Brain pericyte (primary cell): ENCODE results near the gene KRT72.

ENCODE experiments used
- DNase-seq: peaks from one replicate; pipeline ENCODE4 v3.0.0-alpha.2; 2012; ENCODE audit warnings: low read depth, low spot score

KRT72 gene

GRCh38 chr12:52579468-52580465 is 21.5 kb downstream of the KRT72 start:
- no peak for DNase-seq

GRCh38 chr12:52578469-52578868 is 22.8 kb downstream of the KRT72 start:
- no peak for DNase-seq

DNA sequence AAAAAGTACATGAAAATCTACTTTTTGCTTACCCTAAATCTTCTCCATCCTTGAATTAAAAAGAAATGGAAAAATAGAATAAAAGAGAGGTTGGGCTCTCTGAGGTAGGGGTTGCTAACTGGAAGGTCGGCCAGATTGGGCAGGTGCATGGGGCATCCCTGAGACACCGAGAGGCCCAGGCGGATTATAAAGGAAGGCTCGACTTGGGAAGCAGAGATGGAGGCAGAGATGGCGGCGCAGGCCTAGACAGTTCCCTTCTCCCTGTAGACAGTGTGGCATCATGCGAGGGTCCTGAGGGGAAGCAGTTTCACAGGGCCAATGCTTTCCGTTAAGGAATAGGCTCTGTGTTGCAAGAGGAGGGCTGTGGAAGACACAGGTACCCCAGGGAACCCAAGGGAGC is 23.9 kb downstream of the KRT72 start:
- no peak for DNase-seq

DNA sequence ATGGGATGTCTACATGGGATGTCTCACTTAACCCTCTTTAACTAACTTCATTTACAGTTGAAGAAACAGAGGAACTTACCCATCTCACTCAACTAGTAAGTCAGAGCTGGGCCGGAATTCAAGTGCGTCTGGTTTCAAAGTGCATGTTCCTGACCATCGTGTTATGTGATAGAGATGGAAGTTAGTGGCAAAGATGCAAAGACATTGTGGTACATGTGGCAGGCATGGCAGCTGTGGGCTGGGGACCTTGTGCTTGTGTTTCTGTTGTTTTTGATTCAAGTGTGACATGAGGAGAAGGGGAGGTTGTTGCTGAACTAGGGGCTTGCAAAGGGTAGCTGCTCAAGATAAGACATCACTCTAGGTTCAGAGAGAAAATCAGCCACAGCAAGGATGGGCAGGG is 25.3 kb downstream of the KRT72 start:
- DNase-seq, result no peak

- no peak for DNase-seq
These were observed 26.0 kb downstream of the KRT72 start for GRCh38 chr12:52575256-52575655.

- DNase-seq, result no peak
These were observed 27.5 kb downstream of the KRT72 start, which contains the start of gene KRT74 for GRCh38 chr12:52573743-52574142. Gene KRT74 (minus strand): TSS chr12:52573843. CDS start chr12:52573777, 66 bp downstream.

GRCh38 chr12:52573306-52573705 is 28.0 kb downstream of the KRT72 start:
- no peak for DNase-seq

DNA sequence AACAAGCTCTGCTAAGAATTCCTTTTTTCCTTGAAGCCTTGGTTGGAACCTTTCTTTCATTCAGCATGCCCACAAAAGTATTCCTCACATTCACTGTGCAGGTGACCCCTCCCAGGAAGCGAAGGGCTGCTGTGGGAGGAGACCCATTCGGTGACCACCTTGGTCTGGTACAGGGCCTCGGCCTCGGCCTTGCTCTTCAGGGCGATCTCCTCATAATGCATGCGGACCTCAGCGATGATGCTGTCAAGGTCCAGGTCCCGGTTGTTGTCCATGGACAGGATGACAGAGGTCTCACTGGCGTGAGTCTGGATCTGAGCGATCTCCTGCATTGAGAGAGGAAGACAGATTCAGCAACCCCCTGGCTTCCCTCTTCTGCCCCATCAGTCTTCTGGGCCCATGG is 30.8 kb downstream of the KRT72 start:
- DNase-seq, result no peak

- no peak for DNase-seq
These were observed 33.2 kb downstream of the KRT72 start for GRCh38 chr12:52568111-52568510.

DNA sequence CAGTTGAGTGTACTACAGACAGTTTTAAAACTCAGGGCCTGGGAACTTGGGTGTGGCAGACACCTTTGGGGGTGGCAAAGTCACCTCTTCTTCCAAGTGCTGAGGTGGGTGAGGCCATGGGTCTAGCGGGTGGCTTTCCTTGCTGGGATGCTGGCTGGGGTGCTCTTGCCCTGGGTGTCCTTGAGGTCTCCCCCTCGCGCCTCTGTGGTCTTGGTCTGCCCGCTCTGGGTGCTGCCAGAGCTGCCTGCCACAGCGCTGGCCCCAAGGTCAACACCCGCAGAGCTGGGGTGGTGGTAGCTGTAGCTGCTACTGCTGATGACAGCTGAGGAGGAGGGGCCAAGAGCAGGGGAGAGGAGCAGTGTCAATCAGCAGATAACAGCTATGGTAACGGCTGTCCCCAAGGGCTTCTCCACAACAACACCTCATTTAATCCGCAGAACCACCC is 34.4 kb downstream of the KRT72 start:
- no peak for DNase-seq

DNA sequence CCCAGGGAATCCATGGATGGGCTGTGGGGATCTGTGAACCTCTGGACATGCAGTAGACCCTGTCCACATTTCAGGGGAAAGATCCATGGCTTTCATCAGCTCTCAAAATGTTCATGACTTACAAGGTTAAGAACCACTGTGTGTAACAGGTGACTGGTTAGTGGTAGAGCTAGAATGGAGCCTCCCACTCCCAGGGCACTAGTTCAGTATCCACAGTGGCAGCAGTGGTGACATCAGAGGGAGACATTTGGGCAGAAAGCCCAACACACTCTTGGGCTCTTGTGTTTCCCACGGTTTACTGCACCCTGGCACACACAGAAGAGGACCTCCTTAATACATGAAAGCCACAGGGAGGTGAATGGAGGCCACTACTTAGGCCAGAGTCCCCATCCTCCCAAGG is 36.7 kb downstream of the KRT72 start:
- no peak for DNase-seq

DNA sequence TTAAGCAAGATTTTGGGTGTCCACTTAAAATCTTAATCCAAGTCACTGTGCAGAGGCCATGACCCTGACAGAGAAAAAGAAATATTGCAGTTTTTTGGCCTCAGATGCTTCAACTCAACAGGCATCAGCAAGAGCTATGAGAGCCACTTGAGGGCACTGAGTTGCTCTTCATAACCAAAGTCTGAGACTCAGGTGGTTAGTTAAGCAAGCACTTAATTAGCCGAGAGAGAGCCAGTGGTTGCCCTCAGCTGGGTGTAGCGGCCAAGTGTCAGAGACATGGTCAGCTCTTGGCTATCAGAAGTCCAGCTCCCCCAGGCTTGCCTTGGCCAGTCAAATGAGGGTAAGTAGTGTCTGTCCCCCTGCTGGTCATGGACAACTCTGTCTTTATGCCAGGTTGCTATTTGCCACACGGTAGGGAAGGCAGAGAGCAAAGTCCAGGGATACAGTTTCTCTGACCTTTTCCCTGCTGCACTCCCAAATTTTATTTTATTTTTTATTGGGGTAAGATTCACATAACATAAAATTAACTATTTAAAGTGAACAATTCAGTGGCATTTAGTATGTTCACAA is 39.3 kb downstream of the KRT72 start:
- no peak for DNase-seq

- DNase-seq, result no peak
These were observed 41.3 kb downstream of the KRT72 start for GRCh38 chr12:52559979-52560378.

DNA sequence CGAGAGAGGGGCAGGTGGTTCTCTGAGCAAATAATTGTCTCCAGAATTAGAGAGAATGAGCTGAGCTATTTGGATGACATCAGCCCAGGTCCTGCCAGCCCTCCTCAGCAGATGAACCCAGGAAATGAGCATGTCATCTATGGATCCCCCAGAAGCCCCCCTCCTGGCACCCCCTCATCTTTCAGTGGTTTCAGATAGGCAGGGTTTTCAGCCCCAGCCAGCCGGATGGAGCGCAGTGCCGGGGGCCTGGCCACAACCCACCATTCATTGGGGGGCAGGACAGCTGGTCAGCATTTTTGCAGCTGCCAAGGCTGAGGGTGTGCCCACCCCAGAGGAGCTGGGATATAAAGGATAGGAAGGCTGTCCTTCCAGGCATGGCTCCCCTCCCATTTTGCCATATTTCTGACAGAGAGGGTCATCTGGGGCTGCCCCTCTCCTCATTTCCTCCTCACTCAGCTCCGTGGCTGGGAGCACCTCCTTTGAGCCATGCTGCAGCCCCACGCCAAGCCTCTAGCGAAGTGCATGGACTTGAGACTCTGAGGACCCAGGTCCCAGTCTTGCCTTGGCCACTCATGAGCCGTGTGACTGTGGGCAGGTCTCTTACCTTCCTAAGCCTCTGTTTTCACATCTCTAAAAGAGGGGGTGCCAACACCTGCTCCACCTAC is 42.4 kb downstream of the KRT72 start:
- DNase-seq, result no peak

GRCh38 chr12:52557476-52557875 is 43.8 kb downstream of the KRT72 start:
- no peak for DNase-seq

GRCh38 chr12:52555577-52555976 is 45.7 kb downstream of the KRT72 start:
- DNase-seq, result no peak

DNA sequence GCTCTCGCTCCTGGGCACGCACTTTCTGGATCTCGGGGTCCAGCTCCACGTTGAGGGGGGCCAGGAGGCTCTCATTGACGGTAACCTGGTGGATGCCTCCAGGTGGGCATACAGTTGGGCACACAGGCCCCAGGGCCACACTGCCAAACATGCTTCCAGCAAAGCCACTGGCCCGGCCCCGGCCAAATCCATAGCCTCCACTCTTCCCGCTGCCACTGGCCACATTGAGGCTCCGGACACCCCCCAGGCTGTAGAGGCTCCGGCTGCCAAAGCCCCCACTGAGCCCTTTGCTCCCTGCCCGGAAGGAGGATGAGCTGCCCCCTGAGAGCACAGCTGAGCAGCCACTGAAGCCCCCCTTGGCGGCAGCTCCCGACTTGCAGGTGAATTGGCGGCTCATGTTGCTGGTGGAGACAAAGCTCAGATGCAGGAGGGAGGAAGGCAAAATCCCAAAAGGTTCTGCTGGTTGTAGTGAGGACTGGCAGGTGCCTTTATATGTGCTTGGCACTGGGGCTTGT is 48.5 kb downstream of the KRT72 start, which contains the start of gene KRT71:
Gene KRT71, minus strand, starts transcription at position 465 of the 515 bp plus-strand sequence. Its CDS starts 68 bp downstream, at position 397.
- no peak for DNase-seq

DNA sequence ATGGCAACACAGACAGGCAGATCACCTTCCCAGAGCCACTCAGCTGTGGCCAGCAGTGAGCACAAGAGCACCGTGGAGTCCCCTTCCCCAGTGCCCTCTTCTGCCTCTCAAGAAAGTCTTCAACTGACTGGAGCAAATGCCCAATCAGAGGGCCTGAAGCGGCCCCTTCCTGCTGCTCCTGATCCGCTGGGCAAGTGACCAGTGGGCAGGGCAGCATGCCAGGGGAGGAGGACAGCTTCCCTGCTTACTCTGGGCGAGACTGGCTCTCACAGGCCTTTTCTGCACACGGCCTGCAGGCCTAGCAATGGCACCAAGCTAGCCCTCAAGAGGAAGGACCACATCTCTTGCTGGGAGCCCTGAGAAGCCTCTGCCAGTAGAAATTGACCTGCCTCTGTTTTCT is 49.2 kb downstream of the KRT72 start:
- no peak for DNase-seq

GRCh38 chr12:52551216-52551865 is 49.9 kb downstream of the KRT72 start:
- no peak for DNase-seq

DNA sequence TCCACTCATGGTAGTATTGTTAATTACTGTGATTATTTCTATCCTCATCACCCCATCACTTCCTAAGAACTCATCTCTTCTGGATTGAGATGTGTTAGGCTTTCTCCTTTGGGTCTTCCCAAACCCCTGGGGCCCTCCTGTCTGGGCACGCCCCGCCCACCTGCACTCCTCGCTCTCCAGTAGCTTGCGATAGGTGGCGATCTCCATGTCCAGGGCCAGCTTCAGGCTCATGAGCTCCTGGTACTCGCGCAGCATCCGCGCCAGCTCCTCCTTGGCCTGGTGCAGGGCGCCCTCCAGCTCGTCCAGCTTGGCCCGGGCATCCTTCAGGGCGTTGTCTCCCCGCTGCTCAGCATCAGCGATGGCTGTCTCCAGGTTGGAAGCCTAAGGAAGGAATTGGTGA is 55.1 kb downstream of the KRT72 start:
- no peak for DNase-seq
